K562 (cell line): ENCODE data around the gene SLC26A11. TPM values are rescaled to one million over a fixed set of nuclear protein-coding genes. Genes with fewer than 3 reads are reported as not detected.
A peak's percentile ranks its signal among the peaks of the same experiment; 100 is the strongest.

Experiments
- CHD1 ChIP-seq: fragments of 200-600 bp; sonication (generic); IDR thresholded peaks from one replicate; pipeline ENCODE4 v1.6.1; 2012; ENCODE audit warnings: mild to moderate bottlenecking, moderate library complexity, low read length, inconsistent platforms
- E2F8 ChIP-seq: fragments of 450-650 bp; IDR thresholded peaks from 2 replicates; pipeline ENCODE4 v1.7.1; 2018; ENCODE audit warnings: mild to moderate bottlenecking, low read depth; ENCODE audit not compliant: partially characterized antibody
- FOXP4 ChIP-seq: sonication (generic); formaldehyde crosslinking; IDR thresholded peaks from 2 replicates; pipeline ENCODE4 v1.8.0; 2022; ENCODE audit warnings: mild to moderate bottlenecking, missing genetic modification reagents, borderline replicate concordance
- HNRNPH1 ChIP-seq: fragments of 200-400 bp; formaldehyde crosslinking; optimal IDR thresholded peaks from 2 replicates; pipeline ENCODE3; 2017; ENCODE audit warnings: low read depth, mild to moderate bottlenecking, low read length, moderate library complexity
- MEF2A ChIP-seq: IDR thresholded peaks from 2 replicates; pipeline ENCODE4 v1.6.1; 2011; ENCODE audit warnings: low read depth, mild to moderate bottlenecking, low read length, moderate library complexity; ENCODE audit not compliant: control insufficient read depth
- SAP30 ChIP-seq: fragments of 200-600 bp; sonication (generic); IDR thresholded peaks from 2 replicates; pipeline ENCODE4 v1.6.1; 2012; ENCODE audit warnings: borderline replicate concordance, low read depth, mild to moderate bottlenecking, moderate library complexity, low read length, control low read depth, inconsistent platforms; ENCODE audit not compliant: insufficient read depth, poor library complexity, severe bottlenecking
- SMAD3 ChIP-seq: fragments of 450-650 bp; formaldehyde crosslinking; conservative IDR thresholded peaks from 2 replicates; pipeline ENCODE4 v1.4.0; 2020; ENCODE audit warnings: mild to moderate bottlenecking
- TBP ChIP-seq: optimal IDR thresholded peaks from 2 replicates; pipeline ENCODE3; 2011; ENCODE audit warnings: low read depth, low read length, improper control_type of control experiment
- ZFP36 ChIP-seq: fragments of 150-350 bp; IDR thresholded peaks from 2 replicates; pipeline ENCODE4 v1.6.1; 2018; ENCODE audit warnings: low read length, low read depth; ENCODE audit not compliant: partially characterized antibody
- ZNF740 ChIP-seq, 3 experiments: fragments of 200-800 bp in 1 of 3; sonication (Bioruptor generic) in 1 of 3; sonication (generic) in 1 of 3; formaldehyde crosslinking in 1 of 3; IDR thresholded peaks; 2 replicates each; pipeline versions ENCODE4 v1.6.1 to v1.8.0; 2016 to 2022; ENCODE audit warnings: mild to moderate bottlenecking in 2 of 3, missing compliant biosample characterization in 2 of 3, missing genetic modification characterization in 2 of 3, missing genetic modification reagents in 1 of 3
- ZNF764 ChIP-seq: fragments of 250-450 bp; sonication (Bioruptor Pico); IDR thresholded peaks from 2 replicates; pipeline ENCODE4 v1.4.0; 2020; ENCODE audit warnings: low read depth, mild to moderate bottlenecking, moderate library complexity
- polyA plus RNA-seq, 8 experiments: library from polyadenylated mRNA; depleted of rRNA in 4 of 8; stranded (reverse) in 5 of 8; unstranded in 3 of 8; fragments of >200 nt; fragmentation: Nextera tagmentation in 2 of 8; fragmentation: Illumina TruSeq in 1 of 8; extraction: Ambion mirVana in 2 of 8; extraction: Trizol in 1 of 8; gene quantifications; 2 replicates each; pipeline versions ENCODE4 v1.2.1 to v1.2.3, GENCODE V29; 2011 to 2014; ENCODE audit warnings: inconsistent platforms in 1 of 8, missing spikeins in 1 of 8
- total RNA-seq, 7 experiments: library from RNA; depleted of rRNA in 6 of 7; stranded (reverse); fragments of >200 nt in 6 of 7; fragmentation: Illumina TruSeq in 2 of 7; extraction: Trizol in 2 of 7; gene quantifications; 2 replicates each; pipeline versions ENCODE4 v1.2.1 to v1.2.3, GENCODE V29; 2011 to 2021; ENCODE audit warnings: low replicate concordance in 1 of 7
- TF ChIP-seq, protein P1 (sequence below): fragments of 450-650 bp; IDR thresholded peaks from one replicate; pipeline ENCODE4 v1.6.1; 2018; ENCODE audit warnings: mild to moderate bottlenecking, moderate library complexity; ENCODE audit not compliant: partially characterized antibody
- TF ChIP-seq, protein P2 (sequence below), 2 experiments: IDR thresholded peaks; 2 replicates each; pipeline ENCODE4 v1.6.1; 2012; ENCODE audit warnings: improper control_type of control experiment in 2 of 2, low read depth in 2 of 2, low read length in 2 of 2, borderline replicate concordance in 1 of 2

SLC26A11 gene
- total and polyA plus RNA-seq, 9 of the 15 experiments (the other 6 are each of a cell fraction or from before 2014, with no cell fraction given), result 0.06 to 3.1 (median 1.2) TPM; not detected in 1

DNA sequence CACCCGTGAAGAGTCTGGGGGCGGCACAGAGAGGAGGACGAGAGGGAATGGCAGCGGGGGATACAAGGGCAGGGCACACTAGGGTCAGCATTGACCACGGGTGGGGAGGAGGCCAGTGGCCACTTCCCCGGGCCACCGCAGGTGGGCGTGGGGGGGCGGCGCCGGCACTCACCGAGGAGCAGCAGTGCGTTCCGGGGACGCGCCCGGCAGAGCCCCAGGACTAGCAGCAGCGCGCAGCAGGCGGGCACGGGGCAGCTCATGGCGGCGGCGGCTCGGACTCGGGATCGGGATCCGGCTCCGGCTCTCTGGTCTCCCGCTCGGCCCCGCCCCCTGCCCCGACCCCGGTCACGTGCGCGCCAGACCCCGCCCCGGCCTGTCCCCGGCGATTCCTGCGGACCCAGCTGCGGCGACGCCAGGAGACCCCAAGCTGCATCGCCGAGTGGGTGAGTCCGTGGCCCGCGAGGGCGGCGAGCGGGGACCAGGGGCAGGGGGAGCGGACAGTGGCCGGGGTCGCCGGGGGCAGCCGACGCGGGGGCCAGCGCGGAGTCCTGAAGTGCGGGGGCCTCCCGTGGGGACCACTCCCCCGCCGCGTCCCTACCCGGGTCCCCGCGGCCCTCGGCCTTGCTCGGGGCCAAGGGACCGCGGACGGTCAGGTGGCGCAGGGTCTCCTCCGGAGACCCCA, at the start of gene SLC26A11, which contains the start of gene SGSH (continued):
- TF ChIP-seq E2F8, result no peak
- no peak for TF ChIP-seq ZFP36
- TF ChIP-seq TBP, result peak; percentile 34
- no peak for TF ChIP-seq MEF2A
- TF ChIP-seq SAP30, result no peak
- no peak for TF ChIP-seq SMAD3 (CRISPR knock-in tag)
- no peak for TF ChIP-seq FOXP4 (CRISPR knock-in tag)
- TF ChIP-seq ZNF764 (CRISPR knock-in tag), result no peak
- TF ChIP-seq, protein P1, sequence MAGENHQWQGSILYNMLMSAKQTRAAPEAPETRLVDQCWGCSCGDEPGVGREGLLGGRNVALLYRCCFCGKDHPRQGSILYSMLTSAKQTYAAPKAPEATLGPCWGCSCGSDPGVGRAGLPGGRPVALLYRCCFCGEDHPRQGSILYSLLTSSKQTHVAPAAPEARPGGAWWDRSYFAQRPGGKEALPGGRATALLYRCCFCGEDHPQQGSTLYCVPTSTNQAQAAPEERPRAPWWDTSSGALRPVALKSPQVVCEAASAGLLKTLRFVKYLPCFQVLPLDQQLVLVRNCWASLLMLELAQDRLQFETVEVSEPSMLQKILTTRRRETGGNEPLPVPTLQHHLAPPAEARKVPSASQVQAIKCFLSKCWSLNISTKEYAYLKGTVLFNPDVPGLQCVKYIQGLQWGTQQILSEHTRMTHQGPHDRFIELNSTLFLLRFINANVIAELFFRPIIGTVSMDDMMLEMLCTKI, result no peak
- TF ChIP-seq, protein P2, sequence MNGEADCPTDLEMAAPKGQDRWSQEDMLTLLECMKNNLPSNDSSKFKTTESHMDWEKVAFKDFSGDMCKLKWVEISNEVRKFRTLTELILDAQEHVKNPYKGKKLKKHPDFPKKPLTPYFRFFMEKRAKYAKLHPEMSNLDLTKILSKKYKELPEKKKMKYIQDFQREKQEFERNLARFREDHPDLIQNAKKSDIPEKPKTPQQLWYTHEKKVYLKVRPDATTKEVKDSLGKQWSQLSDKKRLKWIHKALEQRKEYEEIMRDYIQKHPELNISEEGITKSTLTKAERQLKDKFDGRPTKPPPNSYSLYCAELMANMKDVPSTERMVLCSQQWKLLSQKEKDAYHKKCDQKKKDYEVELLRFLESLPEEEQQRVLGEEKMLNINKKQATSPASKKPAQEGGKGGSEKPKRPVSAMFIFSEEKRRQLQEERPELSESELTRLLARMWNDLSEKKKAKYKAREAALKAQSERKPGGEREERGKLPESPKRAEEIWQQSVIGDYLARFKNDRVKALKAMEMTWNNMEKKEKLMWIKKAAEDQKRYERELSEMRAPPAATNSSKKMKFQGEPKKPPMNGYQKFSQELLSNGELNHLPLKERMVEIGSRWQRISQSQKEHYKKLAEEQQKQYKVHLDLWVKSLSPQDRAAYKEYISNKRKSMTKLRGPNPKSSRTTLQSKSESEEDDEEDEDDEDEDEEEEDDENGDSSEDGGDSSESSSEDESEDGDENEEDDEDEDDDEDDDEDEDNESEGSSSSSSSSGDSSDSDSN (IDR thresholded peaks at IDR 0.05; ENCODE audit: borderline replicate concordance in 1 of 2, low read depth in 2 of 2, low read length in 2 of 2), result peak in 1 of 2 experiments; percentile 71; a peak in 1 of 4 replicates
- TF ChIP-seq CHD1, result no peak
- peak; percentile 94 for TF ChIP-seq ZNF740 (CRISPR knock-in tag; IDR thresholded peaks at IDR 0.05)
- no peak for TF ChIP-seq ZNF740 (tag; IDR thresholded peaks at IDR 0.05)
- TF ChIP-seq HNRNPH1, result no peak
